Amygdala (tissue), 56 donors: ENCODE results near the gene PTH1R.

ENCODE experiments used
- DNase-seq, 56 donors: peaks; one replicate each; lab custom pipeline; 2025; lab: John Stamatoyannopoulos, UW

Gene PTH1R

GRCh38 chr3:46939578-46940445 lies 62.3 kb downstream of the PTH1R start:
- no peak for DNase-seq

- DNase-seq, result no peak
These were observed 64.6 kb downstream of the PTH1R start for GRCh38 chr3:46942076-46942475.

GRCh38 chr3:46942481-46943236 lies 65.1 kb downstream of the PTH1R start:
- no peak for DNase-seq

- DNase-seq, result no peak
These were observed 66.0 kb downstream of the PTH1R start for GRCh38 chr3:46943237-46944187.

GRCh38 chr3:46944191-46944590 lies 66.7 kb downstream of the PTH1R start:
- DNase-seq, result no peak

DNA sequence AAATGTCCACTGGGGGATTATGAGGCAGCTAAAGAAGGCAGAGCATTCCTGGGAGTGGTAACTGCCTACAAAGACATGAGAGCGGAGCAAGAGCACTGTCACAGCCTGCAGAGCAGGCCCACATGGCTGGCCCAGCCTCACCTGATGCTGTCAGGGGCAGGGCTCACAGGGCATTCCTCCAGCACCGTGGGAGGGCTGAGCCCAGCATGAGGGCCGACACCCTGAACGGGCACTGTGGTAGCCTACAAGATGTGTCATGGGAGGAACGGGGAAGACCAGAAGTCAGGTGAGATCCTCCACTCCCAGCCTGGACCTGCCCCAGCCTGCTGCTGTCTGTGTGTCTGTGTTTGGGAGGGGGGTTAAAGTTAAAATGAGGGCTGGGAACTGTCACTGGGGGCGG lies 68.9 kb downstream of the PTH1R start:
- no peak for DNase-seq

DNA sequence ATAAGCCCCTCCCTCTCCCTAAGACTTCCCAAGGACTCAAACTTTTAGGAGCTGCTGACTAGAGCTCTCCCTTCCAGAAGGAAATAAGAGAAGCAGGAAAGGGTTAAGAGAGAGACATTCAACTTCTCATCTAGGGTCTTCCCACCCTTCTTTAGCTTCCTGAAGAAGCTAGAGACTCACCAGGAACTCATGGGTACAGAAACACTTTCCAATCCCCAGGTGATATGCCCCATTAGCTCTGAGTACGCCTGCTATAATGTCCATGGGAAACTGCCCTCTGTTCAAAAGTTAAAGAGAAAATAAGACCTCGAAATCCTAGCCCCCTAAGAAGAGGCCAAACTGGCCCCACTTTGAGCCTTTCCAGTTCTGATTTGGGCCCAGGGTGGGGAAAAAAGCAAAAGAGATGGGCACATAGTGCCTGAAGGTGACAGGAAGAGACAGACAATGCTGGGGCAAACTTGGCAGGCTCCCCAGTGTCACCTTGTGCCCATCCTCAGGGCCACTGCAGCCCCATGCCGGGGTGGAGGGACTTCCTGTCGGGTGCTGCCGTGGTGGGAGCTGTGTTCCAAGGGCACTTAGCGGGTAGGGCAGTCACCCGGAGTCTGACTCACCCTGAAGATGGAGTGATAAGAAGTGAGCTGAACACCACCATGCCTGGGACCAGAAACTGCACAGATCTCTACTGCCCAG lies 69.5 kb downstream of the PTH1R start:
- DNase-seq, result no peak

GRCh38 chr3:46947546-46947901 lies 70.0 kb downstream of the PTH1R start:
- DNase-seq, result no peak

- no peak for DNase-seq
These were observed 70.7 kb downstream of the PTH1R start for GRCh38 chr3:46947981-46948791.

DNA sequence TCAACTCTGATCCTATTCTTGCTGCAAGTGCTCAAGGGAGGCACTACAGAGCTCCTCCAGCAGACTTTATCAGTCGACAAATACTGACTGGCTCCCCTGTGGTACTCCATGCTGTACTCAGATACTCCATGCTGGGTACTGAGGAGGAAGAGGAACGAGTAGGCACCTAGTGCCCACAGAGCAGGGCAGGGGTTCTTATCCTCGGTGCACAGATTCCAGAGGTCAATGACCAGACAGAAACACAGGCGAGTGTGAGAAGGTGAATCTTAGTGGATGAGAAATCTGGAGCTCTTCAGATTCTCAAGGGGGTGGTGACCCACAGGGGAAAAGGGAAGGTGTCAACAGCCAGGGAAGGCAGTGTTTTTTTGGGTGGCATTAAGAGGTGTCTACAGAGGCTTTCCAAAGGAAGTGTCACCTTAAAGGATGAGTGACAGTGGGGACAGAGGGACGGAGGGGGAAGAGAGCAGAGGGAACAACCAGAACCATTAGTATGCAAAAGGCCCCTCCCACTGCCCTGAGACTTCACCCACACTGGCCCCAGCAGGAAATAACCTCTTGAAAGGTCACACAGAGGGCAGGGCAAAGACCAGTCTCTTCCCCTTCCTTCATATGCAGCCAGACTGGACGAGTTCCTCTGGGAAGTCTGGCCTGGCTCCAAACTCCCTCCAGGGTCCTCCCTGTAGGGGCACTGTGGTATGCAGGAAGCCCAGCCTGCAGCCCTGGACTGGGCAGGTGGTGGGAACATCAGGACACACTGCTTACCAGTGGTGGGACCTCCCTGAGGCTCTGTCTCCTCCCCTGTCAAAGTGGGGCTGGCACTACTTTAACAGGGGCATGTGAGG lies 71.5 kb downstream of the PTH1R start:
- DNase-seq, result no peak

DNA sequence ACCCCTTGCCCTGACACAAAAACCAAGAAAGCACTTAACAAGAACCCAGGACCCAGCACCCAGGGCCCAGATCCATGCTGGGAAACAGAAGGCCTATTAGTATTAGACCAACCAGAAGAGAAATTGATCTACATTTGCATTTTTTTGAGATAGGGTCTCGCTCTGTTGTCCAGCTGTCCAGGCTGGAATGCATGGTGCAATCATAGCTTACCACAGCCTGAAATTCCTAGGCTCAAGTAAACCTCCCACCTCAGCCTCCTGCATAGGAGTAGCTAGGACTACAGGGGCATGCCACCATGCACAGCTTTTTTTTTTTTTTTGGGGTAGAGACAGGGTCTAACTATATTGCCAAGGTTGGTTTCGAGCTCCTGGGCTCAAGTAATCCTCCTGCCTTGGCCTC lies 72.7 kb downstream of the PTH1R start:
- DNase-seq, result no peak

DNA sequence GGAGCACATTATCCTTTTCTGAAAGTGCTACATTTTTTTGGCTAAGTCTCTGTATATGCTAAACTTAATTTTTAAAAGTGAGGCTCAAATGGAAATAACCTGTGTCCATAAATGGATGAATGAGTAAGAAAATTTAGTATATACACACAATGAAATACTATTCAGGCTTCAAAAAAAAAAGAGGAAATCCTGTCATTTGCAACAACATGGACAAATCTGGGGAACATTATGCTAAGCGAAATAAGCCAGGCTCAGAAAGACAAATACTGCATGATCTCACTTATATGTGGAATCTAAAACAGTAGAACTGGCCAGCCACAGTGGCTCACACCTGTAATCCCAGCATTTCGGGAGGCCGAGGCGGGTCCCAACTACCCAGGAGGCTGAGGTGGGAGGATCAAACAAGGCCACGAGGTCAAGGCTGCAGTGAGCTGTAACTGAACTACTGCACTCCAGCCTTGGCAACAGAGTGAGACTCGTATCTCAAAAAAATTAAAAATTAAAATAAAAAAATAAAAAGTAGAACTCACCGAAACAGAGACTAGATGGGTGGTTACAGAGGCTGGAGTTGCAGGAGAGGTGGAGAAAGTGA lies 73.2 kb downstream of the PTH1R start:
- DNase-seq, result no peak

- no peak for DNase-seq
These were observed 75.3 kb downstream of the PTH1R start for GRCh38 chr3:46952813-46953212.
